MM.1S (cell line): ENCODE results near the gene MRPL30.

ENCODE experiments used
- EZH2 ChIP-seq: fragments of 300-600 bp; sonication (generic); optimal IDR thresholded peaks from 2 replicates; pipeline ENCODE3; 2017; ENCODE audit warnings: low read depth, mild to moderate bottlenecking, antibody characterized with exemption, low read length, mixed read lengths
- TF ChIP-seq, protein P1 (sequence below): fragments of 300-600 bp; sonication (generic); IDR thresholded peaks from 2 replicates; pipeline ENCODE4 v1.5.1; 2016; ENCODE audit warnings: antibody characterized with exemption, low read length, mixed read lengths

DNA sequence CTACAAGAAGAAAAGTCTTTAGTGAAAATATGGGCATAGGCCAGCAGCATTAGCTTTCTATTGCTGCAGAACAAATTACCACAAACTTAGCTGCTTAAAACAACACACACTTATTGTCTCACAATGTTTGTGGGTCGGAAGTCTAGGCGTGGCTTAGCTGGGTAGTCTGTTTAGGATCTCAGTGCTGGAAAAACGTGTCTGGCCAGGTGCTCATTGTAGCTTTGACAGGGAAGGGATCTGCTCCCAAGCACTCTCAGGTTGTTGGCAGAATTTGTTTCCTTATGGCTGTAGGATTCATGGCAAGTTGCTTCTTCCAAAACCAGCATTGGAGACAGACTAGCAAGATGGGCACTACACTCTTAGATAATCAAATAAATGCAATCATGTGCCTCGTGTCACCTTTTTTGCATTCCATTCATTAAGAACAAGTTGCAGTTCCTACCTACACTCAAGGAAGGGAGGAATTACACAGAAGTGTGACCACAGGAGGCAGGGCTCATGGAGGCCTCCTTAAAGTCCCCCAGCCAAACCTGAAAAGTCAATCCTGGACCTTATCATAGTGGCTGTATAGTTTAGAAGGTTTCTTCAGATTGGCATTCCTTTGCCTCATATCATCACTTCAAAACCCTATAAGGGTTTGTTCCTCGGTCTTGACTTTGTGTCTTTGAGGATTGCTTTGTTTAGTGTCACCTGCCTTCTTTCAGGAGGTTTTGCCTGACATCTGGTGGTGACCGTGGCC, 17.3 kb downstream of the MRPL30 start:
- TF ChIP-seq, protein P1, sequence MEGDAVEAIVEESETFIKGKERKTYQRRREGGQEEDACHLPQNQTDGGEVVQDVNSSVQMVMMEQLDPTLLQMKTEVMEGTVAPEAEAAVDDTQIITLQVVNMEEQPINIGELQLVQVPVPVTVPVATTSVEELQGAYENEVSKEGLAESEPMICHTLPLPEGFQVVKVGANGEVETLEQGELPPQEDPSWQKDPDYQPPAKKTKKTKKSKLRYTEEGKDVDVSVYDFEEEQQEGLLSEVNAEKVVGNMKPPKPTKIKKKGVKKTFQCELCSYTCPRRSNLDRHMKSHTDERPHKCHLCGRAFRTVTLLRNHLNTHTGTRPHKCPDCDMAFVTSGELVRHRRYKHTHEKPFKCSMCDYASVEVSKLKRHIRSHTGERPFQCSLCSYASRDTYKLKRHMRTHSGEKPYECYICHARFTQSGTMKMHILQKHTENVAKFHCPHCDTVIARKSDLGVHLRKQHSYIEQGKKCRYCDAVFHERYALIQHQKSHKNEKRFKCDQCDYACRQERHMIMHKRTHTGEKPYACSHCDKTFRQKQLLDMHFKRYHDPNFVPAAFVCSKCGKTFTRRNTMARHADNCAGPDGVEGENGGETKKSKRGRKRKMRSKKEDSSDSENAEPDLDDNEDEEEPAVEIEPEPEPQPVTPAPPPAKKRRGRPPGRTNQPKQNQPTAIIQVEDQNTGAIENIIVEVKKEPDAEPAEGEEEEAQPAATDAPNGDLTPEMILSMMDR = no peak
- TF ChIP-seq EZH2 = no peak
